ENCODE measurements around the gene CEP162.

DNA sequence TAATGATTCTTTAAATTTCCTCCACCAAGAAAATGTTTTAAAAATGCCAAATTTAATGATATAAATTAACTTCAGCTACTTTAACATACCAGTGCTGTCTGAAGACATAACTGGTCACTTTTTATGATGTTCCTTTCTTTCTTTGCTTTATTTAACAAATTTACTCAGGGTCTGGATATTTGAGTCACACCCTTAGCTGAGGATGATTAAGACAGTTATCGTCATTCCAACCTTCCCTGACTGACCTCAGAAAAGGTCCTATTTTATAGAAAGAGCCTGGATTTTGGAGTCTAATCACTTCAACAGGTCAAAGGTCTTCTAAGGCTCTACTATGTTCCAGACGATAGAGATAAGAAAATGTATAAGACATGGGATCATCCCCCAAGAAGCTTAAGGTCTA, 47.4 kb upstream of the CEP162 start:
- TF ChIP-seq, protein P1, sequence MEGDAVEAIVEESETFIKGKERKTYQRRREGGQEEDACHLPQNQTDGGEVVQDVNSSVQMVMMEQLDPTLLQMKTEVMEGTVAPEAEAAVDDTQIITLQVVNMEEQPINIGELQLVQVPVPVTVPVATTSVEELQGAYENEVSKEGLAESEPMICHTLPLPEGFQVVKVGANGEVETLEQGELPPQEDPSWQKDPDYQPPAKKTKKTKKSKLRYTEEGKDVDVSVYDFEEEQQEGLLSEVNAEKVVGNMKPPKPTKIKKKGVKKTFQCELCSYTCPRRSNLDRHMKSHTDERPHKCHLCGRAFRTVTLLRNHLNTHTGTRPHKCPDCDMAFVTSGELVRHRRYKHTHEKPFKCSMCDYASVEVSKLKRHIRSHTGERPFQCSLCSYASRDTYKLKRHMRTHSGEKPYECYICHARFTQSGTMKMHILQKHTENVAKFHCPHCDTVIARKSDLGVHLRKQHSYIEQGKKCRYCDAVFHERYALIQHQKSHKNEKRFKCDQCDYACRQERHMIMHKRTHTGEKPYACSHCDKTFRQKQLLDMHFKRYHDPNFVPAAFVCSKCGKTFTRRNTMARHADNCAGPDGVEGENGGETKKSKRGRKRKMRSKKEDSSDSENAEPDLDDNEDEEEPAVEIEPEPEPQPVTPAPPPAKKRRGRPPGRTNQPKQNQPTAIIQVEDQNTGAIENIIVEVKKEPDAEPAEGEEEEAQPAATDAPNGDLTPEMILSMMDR (conservative IDR thresholded peaks at IDR 0.05; ENCODE audit: low read depth, low read length) = no peak
- TF ChIP-seq EZH2 (IDR thresholded peaks at IDR 0.05; ENCODE audit: borderline replicate concordance, low read depth, low read length, poor library complexity, severe bottlenecking) = no peak

Data from A673 (cell line).